Caco-2 (cell line): Measurements from ENCODE around the gene TSC22D1. TPM values are rescaled to one million over a fixed set of nuclear protein-coding genes. Genes with fewer than 3 reads are reported as not detected.
A peak's percentile ranks its signal among the peaks of the same experiment; 100 is the strongest.
"Not testable (repeated sequence)": the region's sequence is repeated elsewhere in the genome, so short reads cannot be mapped to it uniquely, and the experiment has no call there.

Experiments used
- BruUV-seq: library from RNA; stranded (reverse); fragments of 400-500 nt; replicated peaks from 2 replicates; lab custom pipeline; 2021; lab: Mats Ljungman, UMichigan
- CTCF ChIA-PET: fragments of 300-600 bp; sonication (Branson Sonifier 250); formaldehyde crosslinking; loops from one replicate; lab custom pipeline; 2022; ENCODE audit warnings: antibody characterized with exemption; lab: Charles Lee
- POLR2A ChIA-PET: fragments of 300-600 bp; sonication (Branson Sonifier 250); formaldehyde crosslinking; loops from one replicate; lab custom pipeline; 2022; ENCODE audit warnings: antibody characterized with exemption; lab: Charles Lee
- DNase-seq, 2 experiments: peaks; one replicate each; pipeline versions ENCODE4 v3.0.0 to v3.0.0-alpha.2; 2020 to 2022
- H3K27me3 ChIP-seq: replicated peaks from 2 replicates; pipeline ENCODE4 v1.6.0; 2011; ENCODE audit warnings: low read length; ENCODE audit not compliant: control insufficient read depth, insufficient read depth
- H3K36me3 ChIP-seq: 2 replicates; pipeline ENCODE4 v1.5.1; 2011; ENCODE audit warnings: low read length; ENCODE audit not compliant: control insufficient read depth, insufficient read depth
- H3K4me1 ChIP-seq: fragments of 250-450 bp; sonication (Bioruptor Pico); 2 replicates; pipeline ENCODE4 v1.5.1; 2020; ENCODE audit warnings: mild to moderate bottlenecking
- H3K4me3 ChIP-seq: 2 replicates; pipeline ENCODE4 v1.5.1; 2011; ENCODE audit warnings: low read depth, mild to moderate bottlenecking, control low read depth, low read length
- H3K9me3 ChIP-seq: fragments of 250-450 bp; sonication (Bioruptor Pico); 2 replicates; pipeline ENCODE4 v1.5.1; 2020; ENCODE audit warnings: mild to moderate bottlenecking, moderate library complexity
- H3K27ac Mint-ChIP-seq: one replicate; pipeline ENCODE4 v1.8.0; 2022; ENCODE audit warnings: mixed read lengths; ENCODE audit not compliant: unreplicated experiment
- H3K27me3 Mint-ChIP-seq: one replicate; pipeline ENCODE4 v1.8.0; 2022; ENCODE audit warnings: mixed read lengths; ENCODE audit not compliant: insufficient read depth, unreplicated experiment
- H3K36me3 Mint-ChIP-seq: one replicate; pipeline ENCODE4 v1.8.0; 2022; ENCODE audit warnings: mild to moderate bottlenecking, mixed read lengths; ENCODE audit not compliant: insufficient read depth, unreplicated experiment
- H3K4me1 Mint-ChIP-seq: one replicate; pipeline ENCODE4 v1.8.0; 2022; ENCODE audit warnings: low read depth, mixed read lengths; ENCODE audit not compliant: unreplicated experiment
- H3K4me3 Mint-ChIP-seq: one replicate; pipeline ENCODE4 v1.8.0; 2022; ENCODE audit warnings: mild to moderate bottlenecking, moderate library complexity, mixed read lengths; ENCODE audit not compliant: unreplicated experiment
- H3K9me3 Mint-ChIP-seq: one replicate; pipeline ENCODE4 v1.8.0; 2022; ENCODE audit warnings: mixed read lengths; ENCODE audit not compliant: unreplicated experiment
- CTCF ChIP-seq, 2 experiments: fragments of 200-600 bp in 1 of 2; IDR thresholded peaks; 1 replicate in 1 of 2; 2 replicates in 1 of 2; pipeline versions ENCODE4 v1.5.1 to v1.8.0; 2011 to 2022; ENCODE audit warnings: antibody characterized with exemption in 1 of 2, control low read depth in 1 of 2, inconsistent platforms in 1 of 2, low read depth in 1 of 2, low read length in 1 of 2, mild to moderate bottlenecking in 1 of 2, moderate library complexity in 1 of 2; ENCODE audit not compliant: insufficient read depth in 1 of 2, severe bottlenecking in 1 of 2, unreplicated experiment in 1 of 2
- intact Hi-C: fragments of 100-400 bp; cut with micrococcal nuclease; formaldehyde crosslinking; loops from one replicate; pipeline ENCODE4 v1.10.0; 2022; ENCODE audit not compliant: unreplicated experiment
- total RNA-seq: library from RNA; stranded (reverse); gene quantifications from 2 replicates; pipeline ENCODE4 v1.2.3, GENCODE V29; 2022

TSC22D1 gene
- total RNA-seq, 1 experiment from 2014 or later: 159 TPM

- CTCF ChIA-PET: no interaction called here
- Mint-ChIP-seq H3K4me3 (no peak overlapping the region), H3K27me3 (no peaks in the 10 kb centered on the region), H3K9me3 (peaks cover 6% of the 10 kb centered on the region), H3K4me1 (no peaks in the 10 kb centered on the region), H3K27ac (no peak overlapping the region), H3K36me3 (no peaks in the 10 kb centered on the region)
- H3K4me3 ChIP-seq: no peak overlapping the region
- no peaks in the 10 kb centered on the region for H3K36me3 ChIP-seq
- H3K4me1 ChIP-seq: peaks cover 5% of the 10 kb centered on the region; the same call in 1 of the 2 replicates
- BruUV-seq: no TSS peak
- DNase-seq: no peak
- intact Hi-C loops: no loop called here
- TF ChIP-seq CTCF (IDR thresholded peaks at IDR 0.05; ENCODE audit: insufficient read depth in 1 of 2, low read depth in 1 of 2, low read length in 1 of 2, severe bottlenecking in 1 of 2, unreplicated experiment in 1 of 2): no peak
- 0 out of 2 replicates have a peak, but pooled peaks cover 3% of the 10 kb centered on the region for H3K9me3 ChIP-seq
- H3K27me3 ChIP-seq: no peaks in the 10 kb centered on the region
- POLR2A ChIA-PET: no interaction called here
These were observed 29.1 kb upstream of the TSC22D1 start for GRCh38 chr13:44605275-44605674.

- no TSS peak for BruUV-seq
- POLR2A ChIA-PET: no interaction called here
These were observed 25.5 kb upstream of the TSC22D1 start for GRCh38 chr13:44601586-44601985.

GRCh38 chr13:44593861-44594592, 17.9 kb upstream of the TSC22D1 start:
- DNase-seq, H3K9me3 ChIP-seq, H3K4me3 Mint-ChIP-seq, H3K36me3 ChIP-seq, BruUV-seq, H3K9me3 Mint-ChIP-seq, CTCF ChIA-PET, H3K27me3 Mint-ChIP-seq, H3K36me3 Mint-ChIP-seq, H3K4me1 ChIP-seq, H3K4me3 ChIP-seq, H3K27ac Mint-ChIP-seq, intact Hi-C loops, H3K4me1 Mint-ChIP-seq, H3K27me3 ChIP-seq: not testable (repeated sequence)
- POLR2A ChIA-PET: interaction anchor here (0.6 kb wide), 1 partner anchor 1854 kb away, joined by 3 read pairs; no protein-coding TSS in a partner anchor

More at GRCh38 chr13:44601586-44601985, 25.5 kb upstream of the TSC22D1 start:
- Mint-ChIP-seq H3K27ac (no peak overlapping the region), H3K9me3 (no peaks in the 10 kb centered on the region), H3K4me3 (no peak overlapping the region), H3K36me3 (no peaks in the 10 kb centered on the region), H3K4me1 (no peaks in the 10 kb centered on the region), H3K27me3 (no peaks in the 10 kb centered on the region)
- H3K4me1 ChIP-seq: peaks cover 5% of the 10 kb centered on the region; the same call in 1 of the 2 replicates
- no peaks in the 10 kb centered on the region for H3K27me3 ChIP-seq
- no peak for TF ChIP-seq CTCF (IDR thresholded peaks at IDR 0.05; ENCODE audit: insufficient read depth in 1 of 2, low read depth in 1 of 2, low read length in 1 of 2, severe bottlenecking in 1 of 2, unreplicated experiment in 1 of 2)
- CTCF ChIA-PET: interaction anchor here (0.9 kb wide), 1 partner anchor 216 kb away, joined by 3 read pairs; no protein-coding TSS in a partner anchor
- no peaks in the 10 kb centered on the region for H3K36me3 ChIP-seq
- H3K9me3 ChIP-seq: 0 out of 2 replicates have a peak, but pooled peaks cover 2% of the 10 kb centered on the region
- intact Hi-C loops: no loop called here
- no peak overlapping the region for H3K4me3 ChIP-seq
- peak in 1 of 2 experiments; percentile 32 for DNase-seq
